DND-41 (cell line): ENCODE measurements around the gene C11orf24.

Source experiments
- ATAC-seq: fragments of 200-7000 bp; cut with Tn5 transposase; 3 replicates; pipeline ENCODE4 v1.9.1; 2021; ENCODE audit warnings: low read depth; ENCODE audit not compliant: insufficient read depth
- DNase-seq: peaks from one replicate; pipeline ENCODE4 v3.0.0-alpha.2; 2020
- H2AFZ ChIP-seq: 2 replicates; pipeline ENCODE4 v1.6.0; 2012; ENCODE audit warnings: low read depth, low read length
- H3K27ac ChIP-seq: 2 replicates; pipeline ENCODE4 v1.5.1; 2012; ENCODE audit warnings: low read length, inconsistent platforms
- H3K27me3 ChIP-seq: fragments of 200-600 bp; sonication (generic); 2 replicates; pipeline ENCODE4 v1.6.0; 2012; ENCODE audit warnings: low read length, mild to moderate bottlenecking, inconsistent platforms; ENCODE audit not compliant: insufficient read depth, poor library complexity
- H3K36me3 ChIP-seq: 2 replicates; pipeline ENCODE4 v1.5.1; 2012; ENCODE audit warnings: low read length, inconsistent platforms; ENCODE audit not compliant: insufficient read depth
- H3K4me1 ChIP-seq: 2 replicates; pipeline ENCODE4 v1.5.1; 2012; ENCODE audit warnings: mild to moderate bottlenecking, low read length; ENCODE audit not compliant: insufficient read depth
- H3K4me2 ChIP-seq: 2 replicates; pipeline ENCODE4 v1.6.0; 2012; ENCODE audit warnings: mild to moderate bottlenecking, moderate library complexity, low read length, inconsistent platforms; ENCODE audit not compliant: insufficient read depth
- H3K4me3 ChIP-seq, 2 experiments: fragments of 200-600 bp in 1 of 2; shearing (Covaris generic) in 1 of 2; 2 replicates each; pipeline ENCODE4 v1.5.1; 2012 to 2016; ENCODE audit warnings: inconsistent platforms in 2 of 2, low read length in 2 of 2, mild to moderate bottlenecking in 2 of 2, low read depth in 1 of 2, moderate library complexity in 1 of 2
- H3K79me2 ChIP-seq: 2 replicates; pipeline ENCODE4 v1.6.0; 2012; ENCODE audit warnings: low read length, inconsistent platforms; ENCODE audit not compliant: insufficient read depth
- H3K9ac ChIP-seq: 2 replicates; pipeline ENCODE4 v1.6.0; 2012; ENCODE audit warnings: low read depth, mild to moderate bottlenecking, inconsistent platforms, low read length, moderate library complexity
- H3K9me3 ChIP-seq: 2 replicates; pipeline ENCODE4 v1.5.1; 2012; ENCODE audit warnings: low read length, moderate library complexity, mild to moderate bottlenecking, inconsistent platforms; ENCODE audit not compliant: insufficient read depth, severe bottlenecking
- H4K20me1 ChIP-seq: 2 replicates; pipeline ENCODE4 v1.6.0; 2012; ENCODE audit warnings: low read length; ENCODE audit not compliant: insufficient read depth
- EZH2 ChIP-seq: IDR thresholded peaks from 3 replicates; pipeline ENCODE4 v1.6.1; 2012; ENCODE audit warnings: borderline replicate concordance, low read depth, mild to moderate bottlenecking, moderate library complexity, low read length, inconsistent platforms; ENCODE audit not compliant: severe bottlenecking
- TF ChIP-seq, protein P1 (sequence below): IDR thresholded peaks from 2 replicates; pipeline ENCODE4 v1.5.1; 2012; ENCODE audit warnings: borderline replicate concordance, low read length, moderate library complexity, mild to moderate bottlenecking; ENCODE audit not compliant: poor library complexity, severe bottlenecking; ENCODE audit errors: extremely low read depth

C11orf24 gene

DNA sequence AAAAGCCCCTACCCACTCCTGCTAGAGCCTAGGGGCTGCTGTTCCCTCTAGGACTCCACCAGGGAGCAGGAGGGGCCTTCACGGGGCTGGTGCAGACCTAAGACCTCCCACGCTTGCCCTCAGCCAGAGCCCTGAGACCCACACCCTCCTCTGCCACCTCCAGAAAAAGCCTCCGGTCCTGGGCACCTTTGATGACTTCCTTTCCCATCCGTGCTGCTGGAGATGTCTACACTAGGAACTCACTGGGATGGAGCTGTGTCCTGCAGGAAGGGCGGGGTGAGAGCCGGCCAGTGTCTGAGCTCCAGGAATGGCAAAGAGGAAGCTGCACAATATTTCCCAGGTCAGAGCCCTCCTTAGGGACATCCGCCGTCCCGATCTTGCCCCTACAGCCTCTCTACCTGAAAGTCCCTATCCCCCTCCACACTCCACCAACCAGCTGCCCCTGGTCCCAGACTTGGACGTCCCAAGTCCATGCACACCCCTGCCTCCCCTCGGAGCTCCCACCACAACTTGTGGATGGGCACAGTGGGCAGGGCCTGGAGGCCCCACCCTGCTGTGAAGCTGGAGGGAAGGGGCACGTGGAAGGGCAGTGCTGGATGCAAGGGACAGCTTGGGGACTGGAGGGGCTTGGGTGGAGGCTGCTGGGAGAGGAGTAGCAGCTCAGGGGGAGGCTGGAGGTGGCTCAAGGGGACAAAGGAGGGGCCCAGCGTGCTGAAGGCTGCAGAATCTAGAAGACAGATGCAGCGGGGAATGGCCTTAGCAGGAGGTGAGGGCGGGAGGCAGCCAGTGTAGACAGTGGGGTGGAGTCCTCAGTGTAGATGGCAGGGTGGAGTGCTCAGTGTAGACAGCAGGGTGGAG lies 27.1 kb upstream of the C11orf24 start:
- Histone ChIP-seq H3K9ac (no peak overlapping the region), H3K36me3 (no peaks in the 10 kb centered on the region), H3K27me3 (no peaks in the 10 kb centered on the region), H3K4me2 (no peak overlapping the region), H3K27ac (no peak overlapping the region), H3K9me3 (no peaks in the 10 kb centered on the region), H3K79me2 (no peaks in the 10 kb centered on the region), H2AFZ (no peak overlapping the region), H4K20me1 (peaks cover 8% of the 10 kb centered on the region; the same call in 1 of the 2 replicates), H3K4me3 (no peak overlapping the region), H3K4me1 (peaks cover 7% of the 10 kb centered on the region)
- DNase-seq (no peak), ATAC-seq (no peak)
- TF ChIP-seq, protein P1, sequence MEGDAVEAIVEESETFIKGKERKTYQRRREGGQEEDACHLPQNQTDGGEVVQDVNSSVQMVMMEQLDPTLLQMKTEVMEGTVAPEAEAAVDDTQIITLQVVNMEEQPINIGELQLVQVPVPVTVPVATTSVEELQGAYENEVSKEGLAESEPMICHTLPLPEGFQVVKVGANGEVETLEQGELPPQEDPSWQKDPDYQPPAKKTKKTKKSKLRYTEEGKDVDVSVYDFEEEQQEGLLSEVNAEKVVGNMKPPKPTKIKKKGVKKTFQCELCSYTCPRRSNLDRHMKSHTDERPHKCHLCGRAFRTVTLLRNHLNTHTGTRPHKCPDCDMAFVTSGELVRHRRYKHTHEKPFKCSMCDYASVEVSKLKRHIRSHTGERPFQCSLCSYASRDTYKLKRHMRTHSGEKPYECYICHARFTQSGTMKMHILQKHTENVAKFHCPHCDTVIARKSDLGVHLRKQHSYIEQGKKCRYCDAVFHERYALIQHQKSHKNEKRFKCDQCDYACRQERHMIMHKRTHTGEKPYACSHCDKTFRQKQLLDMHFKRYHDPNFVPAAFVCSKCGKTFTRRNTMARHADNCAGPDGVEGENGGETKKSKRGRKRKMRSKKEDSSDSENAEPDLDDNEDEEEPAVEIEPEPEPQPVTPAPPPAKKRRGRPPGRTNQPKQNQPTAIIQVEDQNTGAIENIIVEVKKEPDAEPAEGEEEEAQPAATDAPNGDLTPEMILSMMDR, result no peak
- no peak for TF ChIP-seq EZH2

- Histone ChIP-seq H4K20me1 (peaks cover 8% of the 10 kb centered on the region; the same call in 1 of the 2 replicates), H3K27me3 (no peaks in the 10 kb centered on the region), H3K4me3 (peak overlapping the region in 1 of 2 experiments; percentile 38; a peak in 1 of 4 replicates), H3K4me1 (peaks cover 7% of the 10 kb centered on the region), H3K36me3 (no peaks in the 10 kb centered on the region), H3K9me3 (no peaks in the 10 kb centered on the region), H2AFZ (peak overlapping the region; percentile 13; the same call in 1 of the 2 replicates), H3K79me2 (no peaks in the 10 kb centered on the region), H3K4me2 (peak overlapping the region; percentile 55; the same call in 1 of the 2 replicates), H3K27ac (no peak overlapping the region), H3K9ac (peak overlapping the region; percentile 7; the same call in 1 of the 2 replicates)
- peak; percentile 97 for ATAC-seq
- TF ChIP-seq, protein P1, result peak; percentile 95
- TF ChIP-seq EZH2, result no peak
- DNase-seq, result peak; percentile 68
Measured at GRCh38 chr11:68297812-68298658, 26.3 kb upstream of the C11orf24 start.

GRCh38 chr11:68297494-68297811 lies 25.7 kb upstream of the C11orf24 start:
- Histone ChIP-seq H3K27me3 (no peaks in the 10 kb centered on the region), H3K4me3 (peak overlapping the region in 1 of 2 experiments; percentile 38; a peak in 1 of 4 replicates), H3K79me2 (no peaks in the 10 kb centered on the region), H3K9me3 (no peaks in the 10 kb centered on the region), H3K27ac (no peak overlapping the region), H4K20me1 (peaks cover 8% of the 10 kb centered on the region; the same call in 1 of the 2 replicates), H3K36me3 (no peaks in the 10 kb centered on the region), H3K4me2 (peak overlapping the region; percentile 55; the same call in 1 of the 2 replicates), H2AFZ (peak overlapping the region; percentile 13; the same call in 1 of the 2 replicates), H3K9ac (peak overlapping the region; percentile 7; the same call in 1 of the 2 replicates), H3K4me1 (peaks cover 7% of the 10 kb centered on the region)
- no peak for TF ChIP-seq EZH2
- TF ChIP-seq, protein P1, result no peak
- ATAC-seq (no peak), DNase-seq (no peak)
